ENCODE data around the gene C9orf57. TPM values are rescaled to one million over a fixed set of nuclear protein-coding genes. Genes with fewer than 3 reads are reported as not detected.

The C9orf57 gene
- total RNA-seq, 1 donor, result not detected

GRCh38 chr9:72041775-72042194 lies 18.6 kb downstream of the C9orf57 start:
- peak; percentile 81 for DNase-seq (ENCODE audit: low read depth)
- no peak overlapping the region for H3K4me3 ChIP-seq (ENCODE audit: low read depth, low read length)
- no peak for TF ChIP-seq CTCF (IDR thresholded peaks at IDR 0.05; ENCODE audit: insufficient read depth, low read depth, low read length)

GRCh38 chr9:72041369-72041768 lies 19.0 kb downstream of the C9orf57 start:
- no peak for DNase-seq (ENCODE audit: low read depth)
- no peak overlapping the region for H3K4me3 ChIP-seq (ENCODE audit: low read depth, low read length)
- no peak for TF ChIP-seq CTCF (IDR thresholded peaks at IDR 0.05; ENCODE audit: insufficient read depth, low read depth, low read length)

- DNase-seq (ENCODE audit: low read depth), result no peak
- no peak for TF ChIP-seq CTCF (IDR thresholded peaks at IDR 0.05; ENCODE audit: insufficient read depth, low read depth, low read length)
- H3K4me3 ChIP-seq (ENCODE audit: low read depth, low read length), result no peak overlapping the region
These were observed 20.9 kb downstream of the C9orf57 start for GRCh38 chr9:72039532-72039931.

- DNase-seq (ENCODE audit: low read depth), result peak; percentile 76
- H3K4me3 ChIP-seq (ENCODE audit: low read depth, low read length), result no peak overlapping the region
- peak; percentile 95 for TF ChIP-seq CTCF (IDR thresholded peaks at IDR 0.05; ENCODE audit: insufficient read depth, low read depth, low read length)
These were observed 21.5 kb downstream of the C9orf57 start for GRCh38 chr9:72038890-72039410.

GRCh38 chr9:72038408-72038807 lies 22.0 kb downstream of the C9orf57 start:
- TF ChIP-seq CTCF (IDR thresholded peaks at IDR 0.05; ENCODE audit: insufficient read depth, low read depth, low read length), result no peak
- peak; percentile 4 for DNase-seq (ENCODE audit: low read depth)
- no peak overlapping the region for H3K4me3 ChIP-seq (ENCODE audit: low read depth, low read length)

GRCh38 chr9:72037571-72037970 lies 22.8 kb downstream of the C9orf57 start:
- DNase-seq (ENCODE audit: low read depth), result peak; percentile 7
- no peak overlapping the region for H3K4me3 ChIP-seq (ENCODE audit: low read depth, low read length)
- TF ChIP-seq CTCF (IDR thresholded peaks at IDR 0.05; ENCODE audit: insufficient read depth, low read depth, low read length), result no peak

GRCh38 chr9:72030767-72031166 lies 29.6 kb downstream of the C9orf57 start:
- no peak for TF ChIP-seq CTCF (IDR thresholded peaks at IDR 0.05; ENCODE audit: insufficient read depth, low read depth, low read length)
- no peak overlapping the region for H3K4me3 ChIP-seq (ENCODE audit: low read depth, low read length)
- DNase-seq (ENCODE audit: low read depth), result no peak
